Measurements from ENCODE around the gene ZKSCAN8. TPM values are rescaled to one million over a fixed set of nuclear protein-coding genes. Genes with fewer than 3 reads are reported as not detected.

The ZKSCAN8 gene
- total RNA-seq, 1 donor from 2014 or later, result 28.2 TPM

DNA sequence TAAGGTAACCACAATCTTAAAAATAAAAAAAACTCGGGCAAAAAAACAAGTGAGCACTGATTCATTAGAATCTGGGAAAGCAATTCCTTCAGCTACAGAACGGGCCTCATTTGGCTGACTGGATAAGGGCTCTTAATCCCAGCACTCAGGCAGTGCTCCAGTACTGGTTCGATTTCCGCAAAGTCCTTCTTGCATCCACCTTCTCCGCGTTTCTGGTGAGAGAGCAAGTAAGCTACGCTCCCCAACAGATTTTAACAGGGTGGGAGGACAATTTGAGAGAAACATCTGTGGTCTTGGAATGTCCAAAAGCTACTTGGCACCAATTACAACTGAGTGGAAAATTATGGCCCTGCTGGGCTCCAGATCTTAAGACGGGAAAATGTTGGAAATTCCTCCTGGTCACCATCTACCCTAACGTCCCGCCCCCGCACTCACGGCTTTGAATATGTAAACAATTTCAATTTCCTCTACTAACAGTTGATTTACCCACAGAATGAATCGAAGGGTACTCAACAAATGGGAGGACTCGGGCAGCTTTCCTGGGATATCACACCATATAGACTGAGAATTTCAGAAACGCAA, 65.3 kb downstream of the ZKSCAN8 start:
- DNase-seq, result no peak

DNA sequence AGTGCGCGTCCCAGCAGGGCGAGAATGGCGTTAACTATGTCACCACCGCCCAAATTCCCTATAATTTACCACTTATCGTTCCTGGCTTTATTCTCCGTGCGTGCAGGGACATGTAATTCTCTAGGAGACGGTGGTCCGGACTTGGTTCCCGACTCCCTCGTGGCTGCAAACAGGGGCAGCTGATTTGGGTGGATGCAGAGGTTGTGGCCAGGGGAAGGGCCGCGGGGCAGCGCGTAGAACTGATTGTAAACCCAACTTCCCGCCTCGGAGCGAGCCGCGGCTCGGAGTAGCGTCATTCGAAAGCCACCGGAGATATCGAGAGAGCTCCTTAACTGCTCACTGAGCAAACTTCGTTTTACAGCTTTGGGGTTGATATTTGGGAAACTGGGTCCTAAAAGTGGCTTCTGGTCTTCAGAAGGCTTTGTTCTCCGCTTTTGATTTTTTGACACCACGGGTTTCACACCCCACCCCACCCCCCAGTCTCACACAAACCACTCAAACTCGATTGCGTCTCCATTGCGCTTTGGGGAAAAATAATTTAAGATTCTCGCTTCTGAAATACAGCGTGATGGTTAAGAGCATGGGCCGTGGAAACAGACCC, 65.9 kb downstream of the ZKSCAN8 start:
- no peak for DNase-seq

DNA sequence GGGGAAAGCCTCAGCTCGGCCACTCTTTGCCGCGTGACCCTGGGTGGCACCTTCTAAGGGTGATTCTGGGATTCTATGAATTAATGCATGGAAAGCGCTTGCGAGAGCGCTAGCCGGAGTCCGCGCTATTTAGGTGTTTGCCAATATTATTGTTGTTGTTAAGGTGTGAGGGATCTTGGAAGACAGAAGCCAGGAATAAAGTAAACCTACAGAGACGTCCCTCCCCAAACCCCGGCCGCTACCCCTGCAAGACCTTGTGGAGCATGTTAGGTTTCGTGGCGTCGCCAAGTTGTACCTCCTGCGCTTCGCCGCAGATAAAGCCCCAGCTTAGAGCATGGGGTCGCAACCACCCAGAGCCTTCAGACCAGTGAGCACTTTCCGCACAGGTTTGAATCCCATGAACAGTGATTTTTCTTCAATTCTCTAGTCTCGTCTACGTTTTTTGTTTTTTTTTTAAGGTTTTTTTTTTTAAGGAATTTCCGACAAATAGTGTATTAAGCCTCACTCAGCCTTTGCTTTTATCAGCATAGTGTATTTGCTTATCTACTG, 66.5 kb downstream of the ZKSCAN8 start:
- DNase-seq, result no peak

Other genes with a start within 250 kb of the ZKSCAN8 start
- gene OR2B2, start 229.5 kb upstream of the ZKSCAN8 start, total RNA-seq, result not detected
- not detected for gene OR2B6, start 184.6 kb upstream of the ZKSCAN8 start, total RNA-seq
- 0.62 TPM for gene ZNF165, start 61.3 kb upstream of the ZKSCAN8 start, total RNA-seq
- gene ZSCAN16, start 17.3 kb upstream of the ZKSCAN8 start, total RNA-seq, result 14.7 TPM
- 38.4 TPM for gene ZSCAN9, start 83.4 kb downstream of the ZKSCAN8 start, total RNA-seq
- 10.3 TPM for gene ZKSCAN4, start 110.4 kb downstream of the ZKSCAN8 start, total RNA-seq
- gene NKAPL, start 117.4 kb downstream of the ZKSCAN8 start, total RNA-seq, result 4.1 TPM
- 40.7 TPM for gene ZSCAN26, start 125.3 kb downstream of the ZKSCAN8 start, total RNA-seq
- gene PGBD1, start 139.7 kb downstream of the ZKSCAN8 start, total RNA-seq, result 17.0 TPM
- 16.5 TPM for gene ZSCAN31, start 194.3 kb downstream of the ZKSCAN8 start, total RNA-seq
- 8.6 TPM for gene ZKSCAN3, start 208.1 kb downstream of the ZKSCAN8 start, total RNA-seq

All from occipital lobe (tissue), 2 donors.